ENCODE data around the gene MED8.
"Not testable (repeated sequence)": the region's sequence is repeated elsewhere in the genome, so short reads cannot be mapped to it uniquely, and the experiment has no call there.

MED8 gene

GRCh38 chr1:43421976-43422750 lies 32.6 kb upstream of the MED8 start:
- no peak for DNase-seq (ENCODE audit: low read depth)

GRCh38 chr1:43421396-43421795 lies 31.8 kb upstream of the MED8 start:
- DNase-seq (ENCODE audit: low read depth) = no peak

GRCh38 chr1:43420874-43421273 lies 31.3 kb upstream of the MED8 start:
- no peak for DNase-seq (ENCODE audit: low read depth)

- no peak for DNase-seq (ENCODE audit: low read depth)
Observed at GRCh38 chr1:43419627-43420425, 30.2 kb upstream of the MED8 start.

GRCh38 chr1:43418858-43419257 lies 29.3 kb upstream of the MED8 start:
- DNase-seq (ENCODE audit: low read depth) = no peak

GRCh38 chr1:43415901-43416300 lies 26.3 kb upstream of the MED8 start:
- no peak for DNase-seq (ENCODE audit: low read depth)

- DNase-seq (ENCODE audit: low read depth) = no peak
Observed at GRCh38 chr1:43414634-43415223, 25.1 kb upstream of the MED8 start.

- DNase-seq (ENCODE audit: low read depth) = not testable (repeated sequence)
Observed at GRCh38 chr1:43413426-43413825, 23.8 kb upstream of the MED8 start.

- no peak for DNase-seq (ENCODE audit: low read depth)
Observed at GRCh38 chr1:43410571-43410970, 21.0 kb upstream of the MED8 start.

- no peak for DNase-seq (ENCODE audit: low read depth)
Observed at GRCh38 chr1:43405876-43406234, 16.3 kb upstream of the MED8 start.

GRCh38 chr1:43405219-43405875 lies 15.7 kb upstream of the MED8 start:
- no peak for DNase-seq (ENCODE audit: low read depth)

GRCh38 chr1:43404353-43404752 lies 14.8 kb upstream of the MED8 start:
- DNase-seq (ENCODE audit: low read depth) = no peak

GRCh38 chr1:43402089-43402865 lies 12.7 kb upstream of the MED8 start:
- no peak for DNase-seq (ENCODE audit: low read depth)

GRCh38 chr1:43400441-43400840 lies 10.8 kb upstream of the MED8 start:
- not testable (repeated sequence) for DNase-seq (ENCODE audit: low read depth)

- no peak for DNase-seq (ENCODE audit: low read depth)
Observed at GRCh38 chr1:43398227-43398626, 8.6 kb upstream of the MED8 start.

- DNase-seq (ENCODE audit: low read depth) = no peak
Observed at GRCh38 chr1:43396059-43396458, 6.5 kb upstream of the MED8 start.

- no peak for DNase-seq (ENCODE audit: low read depth)
Observed at GRCh38 chr1:43395523-43395922, 5.9 kb upstream of the MED8 start.

GRCh38 chr1:43392702-43393101 lies 3.1 kb upstream of the MED8 start:
- no peak for DNase-seq (ENCODE audit: low read depth)

GRCh38 chr1:43388613-43389012 lies 987 bp downstream of the MED8 start:
- DNase-seq (ENCODE audit: low read depth) = no peak

GRCh38 chr1:43387976-43388599 lies 1.5 kb downstream of the MED8 start:
- no peak for DNase-seq (ENCODE audit: low read depth)

- no peak for DNase-seq (ENCODE audit: low read depth)
Observed at GRCh38 chr1:43386676-43387075, 2.9 kb downstream of the MED8 start.

All from fibroblast of the conjunctiva (primary cell).